Activated CD8-positive, alpha-beta memory T cell treated with anti-CD3 and anti-CD28 coated beads for 1 hour (primary cell): ENCODE results near the gene JOSD1.

Experiments
- DNase-seq, 2 donors: peaks; one replicate each; pipeline ENCODE4 v3.0.0-alpha.2; 2020; ENCODE audit warnings: low read depth in 1 of 2; ENCODE audit errors: extremely low read depth in 1 of 2

JOSD1 gene

GRCh38 chr22:38733724-38734381 is 33.1 kb upstream of the JOSD1 start:
- no peak for DNase-seq

- peak in 1 of 2 donors; percentile 27 for DNase-seq
These were observed 32.6 kb upstream of the JOSD1 start for GRCh38 chr22:38733329-38733723.

- DNase-seq, result no peak
These were observed 31.6 kb upstream of the JOSD1 start for GRCh38 chr22:38732251-38732815.

- no peak for DNase-seq
These were observed 31.0 kb upstream of the JOSD1 start for GRCh38 chr22:38731703-38732161.

GRCh38 chr22:38730411-38730871 is 29.7 kb upstream of the JOSD1 start:
- no peak for DNase-seq

GRCh38 chr22:38729946-38730345 is 29.2 kb upstream of the JOSD1 start:
- no peak for DNase-seq

GRCh38 chr22:38728871-38729796 is 28.4 kb upstream of the JOSD1 start:
- DNase-seq, result no peak

GRCh38 chr22:38727530-38728451 is 27.0 kb upstream of the JOSD1 start:
- no peak for DNase-seq

GRCh38 chr22:38727123-38727522 is 26.4 kb upstream of the JOSD1 start:
- DNase-seq, result no peak

GRCh38 chr22:38725900-38726655 is 25.3 kb upstream of the JOSD1 start:
- DNase-seq, result no peak

- DNase-seq, result no peak
These were observed 24.3 kb upstream of the JOSD1 start for GRCh38 chr22:38724926-38725571.

- DNase-seq, result no peak
These were observed 23.4 kb upstream of the JOSD1 start for GRCh38 chr22:38724176-38724575.

- no peak for DNase-seq
These were observed 20.8 kb upstream of the JOSD1 start for GRCh38 chr22:38721551-38721950.

GRCh38 chr22:38720350-38720749 is 19.6 kb upstream of the JOSD1 start:
- no peak for DNase-seq

- no peak for DNase-seq
These were observed 18.5 kb upstream of the JOSD1 start for GRCh38 chr22:38719196-38719595.

- no peak for DNase-seq
These were observed 17.7 kb upstream of the JOSD1 start for GRCh38 chr22:38718414-38718813.

- DNase-seq, result no peak
These were observed 16.5 kb upstream of the JOSD1 start for GRCh38 chr22:38717244-38717643.

- no peak for DNase-seq
These were observed 16.1 kb upstream of the JOSD1 start for GRCh38 chr22:38716826-38717225.

- no peak for DNase-seq
These were observed 15.5 kb upstream of the JOSD1 start for GRCh38 chr22:38716271-38716670.
